B cell (primary cell): ENCODE measurements around the gene KCTD4.

Source experiments
- CTCF ChIP-seq: fragments of 200-600 bp; IDR thresholded peaks from one replicate; pipeline ENCODE4 v1.8.0; 2022; ENCODE audit warnings: antibody characterized with exemption, mild to moderate bottlenecking
- EZH2 ChIP-seq: IDR thresholded peaks from 2 replicates; pipeline ENCODE4 v1.6.1; 2012; ENCODE audit warnings: borderline replicate concordance, low read depth, mild to moderate bottlenecking, moderate library complexity, low read length; ENCODE audit not compliant: insufficient read depth, poor library complexity, severe bottlenecking

DNA sequence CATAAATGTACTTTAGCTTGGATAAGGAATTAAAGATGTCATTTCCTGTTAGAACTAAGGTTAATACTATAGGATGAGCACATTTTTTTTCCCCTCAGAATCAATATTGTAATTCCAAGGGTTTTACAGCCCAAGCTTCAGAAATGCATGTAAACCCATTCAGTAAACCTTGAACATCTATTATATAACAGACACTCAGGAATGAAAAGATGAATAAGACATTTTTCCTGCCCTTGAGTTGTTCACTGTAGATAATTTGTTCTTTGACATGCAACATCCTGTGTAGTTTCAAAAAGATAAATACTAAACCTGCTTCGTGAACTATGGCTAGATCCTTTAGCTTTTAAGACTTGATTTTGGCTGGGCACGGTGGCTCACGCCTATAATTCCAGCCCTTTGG is 21.7 kb upstream of the KCTD4 start:
- TF ChIP-seq CTCF (no peak), EZH2 (no peak)
